ENCODE measurements around the gene RGS9.

Gene RGS9

DNA sequence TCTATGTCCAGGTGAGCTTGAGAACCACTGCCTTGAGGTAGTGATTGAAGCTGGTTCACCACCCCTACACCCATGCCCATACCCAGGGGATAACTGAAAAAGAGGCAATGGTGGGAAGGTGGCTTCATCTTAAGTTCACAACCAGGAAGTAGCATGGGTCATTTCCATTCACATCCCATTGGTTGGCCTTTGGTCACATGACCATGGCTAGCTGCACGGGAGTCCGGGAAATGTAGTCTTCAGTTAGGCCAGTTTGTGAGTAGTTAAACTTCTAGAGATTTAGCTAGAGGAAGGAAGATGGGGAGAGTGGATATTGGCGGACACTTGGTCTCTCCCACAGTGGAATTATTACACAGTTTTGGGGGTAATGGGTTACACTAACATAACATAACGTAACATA is 92.9 kb downstream of the RGS9 start:
- TF ChIP-seq, protein P1, sequence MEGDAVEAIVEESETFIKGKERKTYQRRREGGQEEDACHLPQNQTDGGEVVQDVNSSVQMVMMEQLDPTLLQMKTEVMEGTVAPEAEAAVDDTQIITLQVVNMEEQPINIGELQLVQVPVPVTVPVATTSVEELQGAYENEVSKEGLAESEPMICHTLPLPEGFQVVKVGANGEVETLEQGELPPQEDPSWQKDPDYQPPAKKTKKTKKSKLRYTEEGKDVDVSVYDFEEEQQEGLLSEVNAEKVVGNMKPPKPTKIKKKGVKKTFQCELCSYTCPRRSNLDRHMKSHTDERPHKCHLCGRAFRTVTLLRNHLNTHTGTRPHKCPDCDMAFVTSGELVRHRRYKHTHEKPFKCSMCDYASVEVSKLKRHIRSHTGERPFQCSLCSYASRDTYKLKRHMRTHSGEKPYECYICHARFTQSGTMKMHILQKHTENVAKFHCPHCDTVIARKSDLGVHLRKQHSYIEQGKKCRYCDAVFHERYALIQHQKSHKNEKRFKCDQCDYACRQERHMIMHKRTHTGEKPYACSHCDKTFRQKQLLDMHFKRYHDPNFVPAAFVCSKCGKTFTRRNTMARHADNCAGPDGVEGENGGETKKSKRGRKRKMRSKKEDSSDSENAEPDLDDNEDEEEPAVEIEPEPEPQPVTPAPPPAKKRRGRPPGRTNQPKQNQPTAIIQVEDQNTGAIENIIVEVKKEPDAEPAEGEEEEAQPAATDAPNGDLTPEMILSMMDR (IDR thresholded peaks at IDR 0.05; ENCODE audit: low read depth, low read length, missing control alignments): no peak
- no peak overlapping the region for H3K4me3 ChIP-seq (ENCODE audit: low read depth, low read length)
- DNase-seq (ENCODE audit: low read depth): no peak

DNA sequence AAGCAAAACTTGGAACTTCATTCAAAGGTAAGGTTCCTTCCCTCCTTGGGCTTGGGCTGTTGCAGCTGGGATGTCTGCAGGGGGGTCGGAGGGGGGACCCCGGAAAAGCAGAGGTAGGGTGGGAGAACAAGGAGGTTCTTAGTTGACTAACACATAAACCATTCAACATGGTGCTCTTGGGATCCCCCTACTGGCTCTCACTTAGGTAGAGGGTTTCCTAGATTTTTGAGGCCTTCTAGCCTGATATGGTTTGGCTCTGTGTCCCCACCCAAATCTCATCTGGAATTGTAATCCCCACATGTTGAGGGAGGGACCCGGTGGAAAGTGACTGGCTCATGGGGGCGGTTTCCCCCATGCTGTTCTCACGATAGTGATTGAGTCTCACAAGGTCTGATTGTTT is 93.9 kb downstream of the RGS9 start:
- H3K4me3 ChIP-seq (ENCODE audit: low read depth, low read length): no peak overlapping the region
- TF ChIP-seq, protein P1 (IDR thresholded peaks at IDR 0.05; ENCODE audit: low read depth, low read length, missing control alignments): peak; percentile 15
- no peak for DNase-seq (ENCODE audit: low read depth)

DNA sequence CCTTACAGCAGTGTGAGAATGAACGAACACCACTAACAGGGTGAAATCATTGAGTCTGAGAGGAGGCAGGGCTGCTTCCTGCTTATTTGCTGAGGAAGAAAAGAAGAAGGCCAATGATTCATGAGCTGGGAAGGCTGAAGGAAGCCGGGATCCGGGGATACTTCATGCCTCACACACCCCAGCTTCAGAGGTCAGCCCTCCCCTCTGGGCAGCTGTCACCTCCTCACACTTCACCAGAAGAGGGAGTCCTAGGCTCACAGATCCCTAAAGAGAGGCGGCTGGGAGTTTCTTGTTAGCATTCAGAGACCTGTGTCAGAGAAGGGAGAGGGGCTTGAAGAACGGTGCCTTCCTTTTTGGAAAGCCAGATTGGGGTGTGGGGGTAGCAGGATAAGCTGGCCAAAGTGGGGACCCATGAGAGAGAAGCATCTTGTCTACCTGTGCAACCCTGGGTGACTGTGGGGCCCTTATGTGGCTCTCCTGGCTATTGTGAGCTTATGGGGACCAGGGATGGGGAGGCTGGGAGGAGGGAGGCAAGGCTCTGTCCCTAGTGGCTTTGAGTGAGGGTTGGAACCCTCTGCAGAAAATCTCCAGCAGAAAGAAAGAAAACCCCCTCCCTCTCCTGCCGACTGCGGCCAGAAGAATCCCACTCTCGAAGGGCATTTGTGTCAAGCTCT is 94.6 kb downstream of the RGS9 start:
- no peak overlapping the region for H3K4me3 ChIP-seq (ENCODE audit: low read depth, low read length)
- TF ChIP-seq, protein P1 (IDR thresholded peaks at IDR 0.05; ENCODE audit: low read depth, low read length, missing control alignments): peak; percentile 76
- DNase-seq (ENCODE audit: low read depth): no peak

DNA sequence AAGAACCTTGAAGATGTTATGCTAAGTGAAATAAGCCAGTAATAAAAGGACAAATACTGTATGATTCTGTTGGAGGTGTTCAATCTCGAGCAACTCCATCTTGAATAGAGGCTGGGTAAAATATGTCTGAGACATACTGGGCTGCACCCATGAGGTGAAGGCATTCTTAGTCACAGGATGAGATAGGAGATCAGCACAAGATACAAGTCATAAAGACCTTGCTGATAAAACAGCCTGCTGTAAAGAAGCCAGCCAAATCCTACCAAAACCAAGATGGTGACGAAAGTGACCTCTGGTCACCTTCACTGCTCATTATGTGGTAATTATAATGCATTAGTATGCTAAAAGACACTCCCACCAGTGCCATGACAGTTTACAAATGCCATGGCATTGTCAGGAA is 98.1 kb downstream of the RGS9 start:
- TF ChIP-seq, protein P1 (IDR thresholded peaks at IDR 0.05; ENCODE audit: low read depth, low read length, missing control alignments): no peak
- H3K4me3 ChIP-seq (ENCODE audit: low read depth, low read length): no peak overlapping the region
- no peak for DNase-seq (ENCODE audit: low read depth)

DNA sequence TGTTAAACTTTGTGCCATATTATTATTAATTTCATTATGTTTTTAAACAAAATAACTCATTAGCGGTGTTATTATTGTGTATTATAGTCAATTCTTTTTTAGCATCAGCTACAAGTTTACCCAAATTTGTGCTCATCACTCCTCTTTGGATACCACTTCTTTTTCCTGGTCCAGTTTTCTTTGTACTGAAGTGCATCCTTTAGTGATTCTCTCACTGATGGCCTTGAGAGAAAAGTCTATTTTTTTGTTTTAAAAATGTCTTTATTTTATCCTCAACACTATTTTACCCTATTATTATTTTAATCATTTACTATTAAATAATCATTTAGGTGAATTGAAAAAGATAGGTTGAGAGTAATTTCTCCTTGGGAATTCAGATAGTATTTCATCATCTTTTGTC is 99.2 kb downstream of the RGS9 start:
- no peak overlapping the region for H3K4me3 ChIP-seq (ENCODE audit: low read depth, low read length)
- TF ChIP-seq, protein P1 (IDR thresholded peaks at IDR 0.05; ENCODE audit: low read depth, low read length, missing control alignments): no peak
- no peak for DNase-seq (ENCODE audit: low read depth)

DNA sequence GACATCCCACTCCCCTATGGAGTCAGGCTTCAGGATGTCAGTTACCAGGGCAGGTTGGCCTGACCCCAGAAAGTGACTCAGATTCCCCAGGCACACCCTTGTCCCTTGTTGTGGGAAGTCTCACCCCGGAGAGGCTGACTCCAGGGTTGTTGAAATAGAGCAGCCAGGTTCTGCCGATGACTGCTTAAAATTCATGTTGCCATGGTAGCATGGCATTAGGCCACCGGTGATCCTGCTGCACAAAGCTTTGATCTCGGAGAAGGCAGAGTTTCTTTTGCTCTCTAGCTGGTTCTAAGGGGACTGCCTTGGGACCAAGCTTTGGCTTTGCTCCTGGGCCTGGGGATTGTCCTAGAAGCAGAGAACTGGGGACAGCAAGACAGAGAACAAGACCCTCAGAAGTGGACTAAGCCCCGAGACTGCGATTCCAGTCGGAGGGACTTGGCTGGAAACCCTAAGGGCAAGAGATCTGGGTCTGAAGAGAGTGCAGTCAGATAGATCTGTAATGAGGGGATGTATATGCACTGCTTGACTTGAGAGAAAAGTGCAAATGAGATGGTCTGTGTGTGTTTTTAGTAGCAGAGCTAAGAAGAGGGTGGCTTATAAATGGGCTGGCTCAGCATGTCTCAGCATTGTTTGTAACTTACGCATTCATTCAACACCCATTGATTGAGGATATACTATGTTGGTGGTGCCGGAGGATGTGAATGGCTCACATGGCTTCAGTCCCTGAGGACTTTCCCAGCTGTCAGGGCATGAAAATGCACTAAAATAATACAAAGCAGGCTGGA is 106.9 kb downstream of the RGS9 start:
- TF ChIP-seq, protein P1 (IDR thresholded peaks at IDR 0.05; ENCODE audit: low read depth, low read length, missing control alignments): no peak
- DNase-seq (ENCODE audit: low read depth): no peak
- no peak overlapping the region for H3K4me3 ChIP-seq (ENCODE audit: low read depth, low read length)

Data from GM12864 (cell line).